GM12878 (cell line): ENCODE measurements around the gene NCF4. TPM values are rescaled to one million over a fixed set of nuclear protein-coding genes. Genes with fewer than 3 reads are reported as not detected.

Source experiments
- ATAC-seq: fragments of 200-7000 bp; cut with Tn5 transposase; 3 replicates; pipeline ENCODE4 v1.9.1; 2020; ENCODE audit warnings: mild to moderate bottlenecking, moderate library complexity
- BruUV-seq: library from RNA; stranded (reverse); fragments of 400-500 nt; replicated peaks from 2 replicates; lab custom pipeline; 2021; lab: Mats Ljungman, UMichigan
- CTCF ChIA-PET: fragments of 300-600 bp; sonication (Branson Sonifier 250); formaldehyde crosslinking; extraction: SDS; loops from one replicate; lab custom pipeline; 2021; ENCODE audit warnings: inconsistent platforms; lab: Yijun Ruan, JAX
- POLR2A ChIA-PET: fragments of 350-600 bp; formaldehyde crosslinking; extraction: SDS; loops from one replicate; lab custom pipeline; 2021; ENCODE audit warnings: inconsistent platforms; lab: Charles Lee
- RAD21 ChIA-PET: fragments of 300-600 bp; sonication (Branson Sonifier 250); formaldehyde crosslinking; loops from one replicate; lab custom pipeline; 2023; ENCODE audit warnings: antibody characterized with exemption; ENCODE audit not compliant: unreplicated experiment; lab: Charles Lee
- SMC1A ChIA-PET: fragments of 300-600 bp; sonication (Branson Sonifier 250); formaldehyde crosslinking; loops from one replicate; lab custom pipeline; 2023; ENCODE audit not compliant: unreplicated experiment, uncharacterized antibody; lab: Charles Lee
- DNase-seq: peaks from one replicate; pipeline ENCODE4 v3.0.0-alpha.2; 2011; ENCODE audit warnings: low read depth, low spot score
- FAIRE-seq: peaks from 3 replicates; lab custom pipeline; 2011; peaks lifted over from hg19 to GRCh38; lab: Jason Lieb, UNC
- H2AFZ ChIP-seq: 2 replicates; pipeline ENCODE4 v1.6.0; 2011; ENCODE audit warnings: low read depth, low read length, control low read depth; ENCODE audit not compliant: control insufficient read depth
- H3K27ac ChIP-seq: 2 replicates; pipeline ENCODE4 v1.5.1; 2011; ENCODE audit warnings: control low read depth; ENCODE audit not compliant: control insufficient read depth, insufficient read depth
- H3K27me3 ChIP-seq, 2 experiments: replicated peaks in 1 of 2; 2 replicates each; pipeline versions ENCODE4 v1.6.0 to v1.6.1; 2011; ENCODE audit warnings: low read length in 1 of 2; ENCODE audit not compliant: control insufficient read depth in 2 of 2, insufficient read depth in 2 of 2
- H3K36me3 ChIP-seq, 2 experiments: 2 replicates each; pipeline ENCODE4 v1.5.1; 2011; ENCODE audit warnings: low read length in 1 of 2; ENCODE audit not compliant: control insufficient read depth in 2 of 2, insufficient read depth in 2 of 2
- H3K4me1 ChIP-seq: 2 replicates; pipeline ENCODE4 v1.6.1; 2011; ENCODE audit warnings: mild to moderate bottlenecking, low read length, moderate library complexity, mixed read lengths; ENCODE audit not compliant: control insufficient read depth, insufficient read depth
- H3K4me2 ChIP-seq: 2 replicates; pipeline ENCODE4 v1.6.0; 2011; ENCODE audit warnings: control low read depth; ENCODE audit not compliant: control insufficient read depth, insufficient read depth
- H3K4me3 ChIP-seq: fragments of 200-600 bp; sonication (generic); 2 replicates; pipeline ENCODE4 v1.5.1; 2016
- H3K79me2 ChIP-seq: 2 replicates; pipeline ENCODE4 v1.6.0; 2011; ENCODE audit warnings: low read length; ENCODE audit not compliant: control insufficient read depth, insufficient read depth
- H3K9ac ChIP-seq: 2 replicates; pipeline ENCODE4 v1.8.0; 2011; ENCODE audit warnings: low read length, control low read depth, mixed read lengths; ENCODE audit not compliant: control insufficient read depth, insufficient read depth
- H3K9me3 ChIP-seq: replicated peaks from 3 replicates; pipeline ENCODE4 v1.5.1; 2011; ENCODE audit warnings: mild to moderate bottlenecking, low read length; ENCODE audit not compliant: control insufficient read depth, insufficient read depth
- H4K20me1 ChIP-seq: 2 replicates; pipeline ENCODE4 v1.6.0; 2011; ENCODE audit not compliant: control insufficient read depth, insufficient read depth
- IRF3 ChIP-seq: fragments of 450-650 bp; IDR thresholded peaks from 2 replicates; pipeline ENCODE4 v1.6.1; 2014; ENCODE audit warnings: mild to moderate bottlenecking
- MYC ChIP-seq: IDR thresholded peaks from 2 replicates; pipeline ENCODE4 v1.6.1; 2011; ENCODE audit warnings: mild to moderate bottlenecking, low read length, moderate library complexity, inconsistent platforms; ENCODE audit not compliant: insufficient read depth, insufficient replicate concordance, insufficient read length, severe bottlenecking
- ZNF622 ChIP-seq: fragments of 450-650 bp; IDR thresholded peaks from 2 replicates; pipeline ENCODE4 v1.6.1; 2017; ENCODE audit warnings: mild to moderate bottlenecking, inconsistent platforms
- WGBS: methylation state at CpG from one replicate; pipeline ENCODE4 v1.1.6; 2016; ENCODE audit warnings: low lambda C conversion rate; ENCODE audit not compliant: insufficient replicate concordance, insufficient coverage; ENCODE audit errors: missing lambda C conversion rate; 5-methylcytosine and 5-hydroxymethylcytosine counted together
- in situ Hi-C: fragments of 300-500 bp; cut with MboI; formaldehyde crosslinking; loops from 9 replicates; pipeline ENCODE4 v1.14.3; 2018; ENCODE audit warnings: mixed read lengths
- intact Hi-C: fragments of 100-400 bp; cut with micrococcal nuclease; formaldehyde crosslinking; loops from one replicate; pipeline ENCODE4 v1.14.2; 2022; ENCODE audit not compliant: unreplicated experiment
- polyA plus RNA-seq, 11 experiments: library from polyadenylated mRNA; depleted of rRNA in 4 of 11; unstranded in 6 of 11; stranded (reverse) in 5 of 11; fragments of >200 nt; fragmentation: Nextera tagmentation in 4 of 11; fragmentation: Illumina TruSeq in 1 of 11; extraction: Ambion mirVana in 4 of 11; extraction: Trizol in 1 of 11; gene quantifications; 1 replicate in 1 of 11; 2 replicates in 10 of 11; pipeline versions ENCODE4 v1.2.1 to v1.2.3, GENCODE V29; 2011 to 2016; ENCODE audit warnings: inconsistent platforms in 2 of 11, missing spikeins in 2 of 11, low read depth in 1 of 11
- total RNA-seq, 4 experiments: library from RNA; depleted of rRNA in 3 of 4; stranded (reverse); fragments of >200 nt in 3 of 4; fragmentation: Illumina TruSeq in 1 of 4; extraction: Trizol in 1 of 4; gene quantifications; 2 replicates each; pipeline versions ENCODE4 v1.2.1 to v1.2.3, GENCODE V29; 2013 to 2021
- TF ChIP-seq, protein P1 (sequence below): fragments of 450-650 bp; IDR thresholded peaks from 2 replicates; pipeline ENCODE4 v1.6.1; 2017; ENCODE audit warnings: low read depth, mild to moderate bottlenecking, moderate library complexity

The NCF4 gene
- total and polyA plus RNA-seq, 10 of the 15 experiments (the other 5 are each of a cell fraction or from before 2014, with no cell fraction given): 22.9 to 136 (median 72.5) TPM

DNA sequence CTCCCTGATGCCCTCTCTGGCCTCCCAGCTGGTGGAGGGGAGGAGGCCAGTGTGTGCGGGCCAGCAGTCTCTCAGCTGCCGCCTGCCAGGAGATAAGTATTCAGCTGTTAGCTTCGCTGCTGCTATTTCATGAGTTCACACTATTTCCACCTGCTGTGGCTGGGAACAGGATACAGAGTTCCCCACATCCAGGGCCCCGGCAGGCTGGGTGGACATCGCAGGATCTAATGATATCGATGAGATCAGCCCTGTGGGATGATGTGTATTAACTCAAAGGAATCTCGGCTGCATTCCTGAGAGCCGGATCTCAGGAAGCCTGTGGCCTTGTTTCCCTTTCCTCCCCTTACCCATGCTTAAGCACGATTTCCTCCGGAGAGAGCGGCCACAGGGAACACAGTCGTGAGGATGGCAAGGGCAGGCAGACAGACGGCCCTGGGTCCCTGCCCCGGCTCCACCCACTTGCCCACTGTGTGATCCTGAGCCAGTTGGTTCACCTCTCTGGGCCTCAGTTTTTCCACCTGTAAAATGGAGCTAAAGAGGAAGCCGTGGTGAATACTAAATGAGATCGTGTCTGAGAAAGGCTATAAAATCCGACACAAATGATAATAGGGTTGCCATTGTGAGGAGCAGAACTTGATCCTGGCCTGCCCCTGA lies 37.5 kb upstream of the NCF4 start (continued):
- TF ChIP-seq, protein P1, sequence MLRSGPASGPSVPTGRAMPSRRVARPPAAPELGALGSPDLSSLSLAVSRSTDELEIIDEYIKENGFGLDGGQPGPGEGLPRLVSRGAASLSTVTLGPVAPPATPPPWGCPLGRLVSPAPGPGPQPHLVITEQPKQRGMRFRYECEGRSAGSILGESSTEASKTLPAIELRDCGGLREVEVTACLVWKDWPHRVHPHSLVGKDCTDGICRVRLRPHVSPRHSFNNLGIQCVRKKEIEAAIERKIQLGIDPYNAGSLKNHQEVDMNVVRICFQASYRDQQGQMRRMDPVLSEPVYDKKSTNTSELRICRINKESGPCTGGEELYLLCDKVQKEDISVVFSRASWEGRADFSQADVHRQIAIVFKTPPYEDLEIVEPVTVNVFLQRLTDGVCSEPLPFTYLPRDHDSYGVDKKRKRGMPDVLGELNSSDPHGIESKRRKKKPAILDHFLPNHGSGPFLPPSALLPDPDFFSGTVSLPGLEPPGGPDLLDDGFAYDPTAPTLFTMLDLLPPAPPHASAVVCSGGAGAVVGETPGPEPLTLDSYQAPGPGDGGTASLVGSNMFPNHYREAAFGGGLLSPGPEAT: no peak
- TF ChIP-seq, all 136 proteins: peak for 0

DNA sequence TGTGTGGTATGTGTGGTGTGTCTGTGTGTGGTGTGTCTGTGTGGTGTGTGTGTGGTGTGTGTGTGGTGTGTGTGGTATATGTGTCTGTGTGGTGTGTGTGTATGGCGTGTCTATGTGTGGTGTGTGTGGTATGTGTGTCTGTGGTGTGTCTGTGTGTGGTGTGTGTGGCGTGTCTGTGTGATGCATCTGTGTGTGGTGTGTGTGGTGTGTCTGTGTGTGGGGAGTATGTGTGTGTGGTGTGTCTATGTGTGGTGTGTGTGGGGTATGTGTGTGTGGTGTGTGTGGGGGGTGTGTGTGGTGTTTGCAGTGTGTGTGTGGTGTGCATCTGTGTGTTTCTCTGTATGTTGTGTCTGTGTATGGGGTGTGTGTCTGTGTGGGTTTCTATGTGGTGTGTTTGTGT lies 36.2 kb upstream of the NCF4 start:
- ChIA-PET SMC1A (no interaction called here), RAD21 (no interaction called here)
- intact Hi-C loops: no loop called here
- no peak overlapping the region for H2AFZ ChIP-seq
- H3K27me3 ChIP-seq: peaks cover 1 to 3% of the 10 kb centered on the region in 2 experiments; a peak in 2 of 4 replicates
- no peak overlapping the region for H3K9ac ChIP-seq
- TF ChIP-seq IRF3 (no peak), ZNF622 (no peak), MYC (no peak)
- TF ChIP-seq, all 136 proteins: peak for 0
- no peaks in the 10 kb centered on the region for H4K20me1 ChIP-seq
- WGBS: 0% methylated on average over 2 of the region's 2 CpGs
- no peak for FAIRE-seq
- no peak overlapping the region for H3K4me2 ChIP-seq
- ChIA-PET POLR2A (no interaction called here), CTCF (no interaction called here)
- no peaks in the 10 kb centered on the region for H3K79me2 ChIP-seq
- no peak for DNase-seq
- no peak overlapping the region for H3K4me3 ChIP-seq
- H3K9me3 ChIP-seq: no peaks in the 10 kb centered on the region
- no TSS peak for BruUV-seq
- H3K4me1 ChIP-seq: no peaks in the 10 kb centered on the region
- no peak overlapping the region for H3K27ac ChIP-seq
- ATAC-seq: no peak
- in situ Hi-C loops: no loop called here
- H3K36me3 ChIP-seq: no peaks in the 10 kb centered on the region
